Suprapubic skin (tissue), 3 donors: ENCODE measurements around the gene GRID1.

Experiments
- CTCF ChIP-seq, 2 donors: fragments of 200-600 bp in 1 of 2; fragments of 450-650 bp in 1 of 2; sonication (generic) in 1 of 2; IDR thresholded peaks; one replicate each; pipeline ENCODE4 v1.5.1; 2016 to 2019; ENCODE audit warnings: antibody characterized with exemption in 2 of 2, mild to moderate bottlenecking in 1 of 2, moderate library complexity in 1 of 2
- EP300 ChIP-seq: sonication (generic); formaldehyde crosslinking; IDR thresholded peaks from one replicate; pipeline ENCODE4 v1.6.1; 2017; ENCODE audit warnings: antibody characterized with exemption
- POLR2A ChIP-seq, 2 donors: fragments of 450-650 bp; IDR thresholded peaks; one replicate each; pipeline ENCODE4 v1.6.1; 2017; ENCODE audit warnings: antibody characterized with exemption in 2 of 2, mild to moderate bottlenecking in 2 of 2, moderate library complexity in 2 of 2

- TF ChIP-seq CTCF (IDR thresholded peaks at IDR 0.05) (no peak), EP300 (no peak), POLR2A (IDR thresholded peaks at IDR 0.05) (no peak)
Measured at GRCh38 chr10:86368987-86369386, 2.4 kb upstream of the GRID1 start.
